Measurements from ENCODE around the gene PLCD3. TPM values are rescaled to one million over a fixed set of nuclear protein-coding genes. Genes with fewer than 3 reads are reported as not detected.

Gene PLCD3
- total and polyA plus RNA-seq, 2 of the 13 experiments (the other 11 are each of a cell fraction or from before 2014, with no cell fraction given) = 11.3 to 39.1 TPM

DNA sequence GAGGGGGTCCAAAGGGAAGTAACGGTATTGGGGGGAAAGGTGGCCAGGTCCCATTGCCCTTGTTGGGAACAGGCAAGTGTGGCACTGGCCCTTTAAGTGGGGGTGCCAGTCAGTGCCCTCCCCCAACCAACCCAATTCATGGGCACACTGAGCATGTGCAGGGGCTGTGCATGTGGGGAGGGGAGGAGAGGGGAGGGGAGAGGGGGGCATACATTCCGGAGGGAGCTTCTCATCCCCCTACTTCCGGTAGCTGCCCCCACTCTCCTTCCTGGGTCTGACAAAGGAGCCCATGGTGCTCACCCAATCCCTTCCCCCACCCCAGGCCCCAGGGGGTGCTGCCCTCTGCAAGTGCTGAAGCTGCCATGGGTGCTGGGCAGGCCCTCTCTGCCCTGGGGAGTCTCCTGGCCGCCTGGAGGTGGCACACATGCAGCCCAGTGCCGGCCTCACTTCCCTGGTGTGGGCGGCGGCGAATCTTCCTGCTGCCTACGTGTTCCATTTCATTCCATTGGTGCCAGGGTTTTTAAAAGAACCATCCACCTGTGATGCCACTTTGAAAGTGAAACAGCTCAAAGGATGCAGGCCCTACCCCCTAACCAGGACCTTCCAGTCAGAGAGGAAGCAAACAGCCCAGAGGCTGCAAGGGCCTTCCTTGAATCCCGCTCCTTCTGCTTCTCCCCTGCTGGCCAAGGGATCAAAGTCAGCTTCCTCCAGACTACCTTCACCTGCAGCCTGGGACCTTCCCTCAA is 40.4 kb upstream of the PLCD3 start (continued):
- TF ChIP-seq RBM22 (optimal IDR thresholded peaks at IDR 0.05; ENCODE audit: low read length) (no peak), ZNF644 (CRISPR knock-in tag; IDR thresholded peaks at IDR 0.05; ENCODE audit: low read depth) (0 out of 2 replicates have a peak, but pooled peaks have one; percentile 29), KDM3A (CRISPR knock-in tag; IDR thresholded peaks at IDR 0.05; ENCODE audit: low read depth) (peak; percentile 94), MIXL1 (CRISPR knock-in tag; IDR thresholded peaks at IDR 0.05) (0 out of 2 replicates have a peak, but pooled peaks have one; percentile 34), ZNF768 (CRISPR knock-in tag; IDR thresholded peaks at IDR 0.05) (peak; percentile 74; the same call in 1 of the 2 replicates), ISL2 (CRISPR knock-in tag; IDR thresholded peaks at IDR 0.05) (peak; percentile 68), POLR2A (IDR thresholded peaks at IDR 0.05; ENCODE audit: insufficient read depth in 1 of 2, low read depth in 2 of 2, low read length in 2 of 2) (peak; percentile 75 to 80), ZMYM3 (CRISPR knock-in tag; IDR thresholded peaks at IDR 0.05) (peak; percentile 52), FOXK1 (CRISPR knock-in tag; IDR thresholded peaks at IDR 0.05; ENCODE audit: borderline replicate concordance, low read depth) (peak; percentile 78; the same call in 1 of the 2 replicates), SMAD3 (CRISPR knock-in tag; IDR thresholded peaks at IDR 0.05) (peak; percentile 35; the same call in 1 of the 2 replicates), RORA (CRISPR knock-in tag; IDR thresholded peaks at IDR 0.05) (no peak), ZNF562 (CRISPR knock-in tag; IDR thresholded peaks at IDR 0.05; ENCODE audit: borderline replicate concordance) (no peak), ELF1 (CRISPR knock-in tag; IDR thresholded peaks at IDR 0.05) (peak; percentile 84), ZBTB8A (CRISPR knock-in tag; IDR thresholded peaks at IDR 0.05; ENCODE audit: borderline replicate concordance, low read depth) (0 out of 2 replicates have a peak, but pooled peaks have one; percentile 20), ZMYM2 (CRISPR knock-in tag; IDR thresholded peaks at IDR 0.05) (no peak), ZNF781 (CRISPR knock-in tag; IDR thresholded peaks at IDR 0.05; ENCODE audit: borderline replicate concordance, not compliant biosample characterization) (peak; percentile 11), ZFP62 (CRISPR knock-in tag; IDR thresholded peaks at IDR 0.05) (no peak), DPF2 (CRISPR knock-in tag; IDR thresholded peaks at IDR 0.05; ENCODE audit: borderline replicate concordance, low read depth) (peak; percentile 43; the same call in 1 of the 2 replicates), ZNF138 (CRISPR knock-in tag; IDR thresholded peaks at IDR 0.05; ENCODE audit: low read depth) (peak; percentile 83; the same call in 1 of the 2 replicates), POLR2AphosphoS5 (IDR thresholded peaks at IDR 0.05; ENCODE audit: low read depth, low read length) (peak; percentile 73), HMG20B (CRISPR knock-in tag; conservative IDR thresholded peaks at IDR 0.05) (peak; percentile 46; the same call in 1 of the 2 replicates), DNMT1 (CRISPR knock-in tag; IDR thresholded peaks at IDR 0.05) (0 out of 2 replicates have a peak, but pooled peaks have one; percentile 27)
- TF ChIP-seq, protein P1, sequence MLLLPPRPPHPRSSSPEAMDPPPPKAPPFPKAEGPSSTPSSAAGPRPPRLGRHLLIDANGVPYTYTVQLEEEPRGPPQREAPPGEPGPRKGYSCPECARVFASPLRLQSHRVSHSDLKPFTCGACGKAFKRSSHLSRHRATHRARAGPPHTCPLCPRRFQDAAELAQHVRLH (CRISPR knock-in tag; IDR thresholded peaks at IDR 0.05; ENCODE audit: borderline replicate concordance, low read depth) = peak; percentile 97
- TF ChIP-seq, protein P2, sequence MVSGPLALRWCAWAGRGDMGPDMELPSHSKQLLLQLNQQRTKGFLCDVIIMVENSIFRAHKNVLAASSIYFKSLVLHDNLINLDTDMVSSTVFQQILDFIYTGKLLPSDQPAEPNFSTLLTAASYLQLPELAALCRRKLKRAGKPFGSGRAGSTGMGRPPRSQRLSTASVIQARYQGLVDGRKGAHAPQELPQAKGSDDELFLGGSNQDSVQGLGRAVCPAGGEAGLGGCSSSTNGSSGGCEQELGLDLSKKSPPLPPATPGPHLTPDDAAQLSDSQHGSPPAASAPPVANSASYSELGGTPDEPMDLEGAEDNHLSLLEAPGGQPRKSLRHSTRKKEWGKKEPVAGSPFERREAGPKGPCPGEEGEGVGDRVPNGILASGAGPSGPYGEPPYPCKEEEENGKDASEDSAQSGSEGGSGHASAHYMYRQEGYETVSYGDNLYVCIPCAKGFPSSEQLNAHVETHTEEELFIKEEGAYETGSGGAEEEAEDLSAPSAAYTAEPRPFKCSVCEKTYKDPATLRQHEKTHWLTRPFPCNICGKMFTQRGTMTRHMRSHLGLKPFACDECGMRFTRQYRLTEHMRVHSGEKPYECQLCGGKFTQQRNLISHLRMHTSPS (CRISPR knock-in tag; IDR thresholded peaks at IDR 0.05; ENCODE audit: low read depth) = peak; percentile 98
- TF ChIP-seq, protein P3, sequence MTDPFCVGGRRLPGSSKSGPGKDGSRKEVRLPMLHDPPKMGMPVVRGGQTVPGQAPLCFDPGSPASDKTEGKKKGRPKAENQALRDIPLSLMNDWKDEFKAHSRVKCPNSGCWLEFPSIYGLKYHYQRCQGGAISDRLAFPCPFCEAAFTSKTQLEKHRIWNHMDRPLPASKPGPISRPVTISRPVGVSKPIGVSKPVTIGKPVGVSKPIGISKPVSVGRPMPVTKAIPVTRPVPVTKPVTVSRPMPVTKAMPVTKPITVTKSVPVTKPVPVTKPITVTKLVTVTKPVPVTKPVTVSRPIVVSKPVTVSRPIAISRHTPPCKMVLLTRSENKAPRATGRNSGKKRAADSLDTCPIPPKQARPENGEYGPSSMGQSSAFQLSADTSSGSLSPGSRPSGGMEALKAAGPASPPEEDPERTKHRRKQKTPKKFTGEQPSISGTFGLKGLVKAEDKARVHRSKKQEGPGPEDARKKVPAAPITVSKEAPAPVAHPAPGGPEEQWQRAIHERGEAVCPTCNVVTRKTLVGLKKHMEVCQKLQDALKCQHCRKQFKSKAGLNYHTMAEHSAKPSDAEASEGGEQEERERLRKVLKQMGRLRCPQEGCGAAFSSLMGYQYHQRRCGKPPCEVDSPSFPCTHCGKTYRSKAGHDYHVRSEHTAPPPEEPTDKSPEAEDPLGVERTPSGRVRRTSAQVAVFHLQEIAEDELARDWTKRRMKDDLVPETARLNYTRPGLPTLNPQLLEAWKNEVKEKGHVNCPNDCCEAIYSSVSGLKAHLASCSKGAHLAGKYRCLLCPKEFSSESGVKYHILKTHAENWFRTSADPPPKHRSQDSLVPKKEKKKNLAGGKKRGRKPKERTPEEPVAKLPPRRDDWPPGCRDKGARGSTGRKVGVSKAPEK (CRISPR knock-in tag; IDR thresholded peaks at IDR 0.05; ENCODE audit: borderline replicate concordance) = peak; percentile 26; the same call in 1 of the 2 replicates
